Endodermal cell (in vitro differentiated cells): Measurements from ENCODE around the gene MAPK1IP1L. TPM values are rescaled to one million over a fixed set of nuclear protein-coding genes. Genes with fewer than 3 reads are reported as not detected.

Experiments used
- DNase-seq: peaks from one replicate; pipeline ENCODE4 v3.0.0-alpha.2; 2017
- H3K27ac ChIP-seq: 2 replicates; pipeline ENCODE4 v1.5.1; 2013; ENCODE audit warnings: mild to moderate bottlenecking, low read depth, low read length, moderate library complexity
- H3K27me3 ChIP-seq: 2 replicates; pipeline ENCODE4 v1.6.1; 2013; ENCODE audit warnings: mild to moderate bottlenecking, low read length, moderate library complexity; ENCODE audit not compliant: insufficient read depth, control insufficient read depth, poor library complexity, severe bottlenecking
- H3K36me3 ChIP-seq: 2 replicates; pipeline ENCODE4 v1.7.0; 2013; ENCODE audit warnings: mild to moderate bottlenecking, low read length, moderate library complexity; ENCODE audit not compliant: control insufficient read depth, insufficient read depth
- H3K4me1 ChIP-seq: one replicate; pipeline ENCODE4 v1.7.0; 2013; ENCODE audit warnings: low read length; ENCODE audit not compliant: control insufficient read depth, insufficient read depth
- H3K4me3 ChIP-seq: 2 replicates; pipeline ENCODE4 v1.5.1; 2013; ENCODE audit warnings: mild to moderate bottlenecking, low read length, moderate library complexity
- H3K9ac ChIP-seq: 2 replicates; pipeline ENCODE4 v1.6.1; 2013; ENCODE audit warnings: mild to moderate bottlenecking, low read length, moderate library complexity; ENCODE audit not compliant: poor library complexity, severe bottlenecking; ENCODE audit errors: extremely low read depth
- H3K9me3 ChIP-seq: 2 replicates; pipeline ENCODE4 v1.6.1; 2013; ENCODE audit warnings: mild to moderate bottlenecking, low read length, moderate library complexity; ENCODE audit not compliant: control insufficient read depth
- H3K27ac Mint-ChIP-seq: 2 replicates; pipeline ENCODE4 v1.8.0; 2020; ENCODE audit warnings: mixed read lengths
- H3K27me3 Mint-ChIP-seq: 2 replicates; pipeline ENCODE4 v1.8.0; 2021; ENCODE audit warnings: mild to moderate bottlenecking, mixed read lengths; ENCODE audit not compliant: insufficient read depth
- H3K36me3 Mint-ChIP-seq: 2 replicates; pipeline ENCODE4 v1.8.0; 2020; ENCODE audit warnings: low read depth, mixed read lengths
- H3K4me1 Mint-ChIP-seq: 2 replicates; pipeline ENCODE4 v1.8.0; 2020; ENCODE audit warnings: mixed read lengths
- H3K4me3 Mint-ChIP-seq: 2 replicates; pipeline ENCODE4 v1.8.0; 2020; ENCODE audit warnings: mild to moderate bottlenecking, moderate library complexity, mixed read lengths
- H3K9me3 Mint-ChIP-seq: 2 replicates; pipeline ENCODE4 v1.8.0; 2020; ENCODE audit warnings: mild to moderate bottlenecking, mixed read lengths
- CTCF ChIP-seq: fragments of 200-600 bp; sonication (generic); conservative IDR thresholded peaks from 2 replicates; pipeline ENCODE4 v1.5.0; 2021; ENCODE audit warnings: antibody characterized with exemption, mild to moderate bottlenecking
- WGBS, 2 experiments: methylation state at CpG; one replicate each; pipeline versions ENCODE4 v1.1.5 to v1.1.7; 2013; ENCODE audit warnings: missing lambda C conversion rate in 2 of 2, mixed read lengths in 1 of 2; ENCODE audit not compliant: insufficient coverage in 1 of 2, insufficient read length in 1 of 2; 5-methylcytosine and 5-hydroxymethylcytosine counted together
- total RNA-seq, 2 donors: library from RNA; stranded (reverse); fragmentation: NEBNext Ultra II Directional in 1 of 2; extraction: Animal tissue kit (Norgen Biotek cat#: 25700) in 1 of 2; gene quantifications; 2 replicates in 1 of 2; 3 replicates in 1 of 2; pipeline ENCODE4 v1.2.1, GENCODE V29; 2021

Gene MAPK1IP1L
- total RNA-seq, 2 donors from 2014 or later: 122 to 153 TPM

GRCh38 chr14:55084401-55085059 is 33.1 kb downstream of the MAPK1IP1L start:
- Histone ChIP-seq H3K27ac (no peak overlapping the region), H3K36me3 (no peaks in the 10 kb centered on the region), H3K27me3 (peaks cover 6% of the 10 kb centered on the region), H3K4me3 (no peak overlapping the region), H3K4me1 (no peaks in the 10 kb centered on the region), H3K9ac (no peak overlapping the region), H3K9me3 (no peaks in the 10 kb centered on the region)
- TF ChIP-seq CTCF: no peak
- H3K27me3 Mint-ChIP-seq: no peaks in the 10 kb centered on the region
- H3K27ac Mint-ChIP-seq: no peak overlapping the region
- no peak for DNase-seq
- H3K4me1 Mint-ChIP-seq: no peaks in the 10 kb centered on the region
- no peaks in the 10 kb centered on the region for H3K36me3 Mint-ChIP-seq
- H3K4me3 Mint-ChIP-seq: no peak overlapping the region
- no peaks in the 10 kb centered on the region for H3K9me3 Mint-ChIP-seq

GRCh38 chr14:55085060-55085660 is 33.7 kb downstream of the MAPK1IP1L start:
- Mint-ChIP-seq H3K27ac (no peak overlapping the region), H3K4me1 (no peaks in the 10 kb centered on the region), H3K4me3 (no peak overlapping the region), H3K9me3 (no peaks in the 10 kb centered on the region), H3K36me3 (no peaks in the 10 kb centered on the region), H3K27me3 (no peaks in the 10 kb centered on the region)
- no peak for TF ChIP-seq CTCF
- peaks cover 6% of the 10 kb centered on the region for H3K27me3 ChIP-seq
- WGBS, 2 experiments: 83 to 94% methylated on average over 3 to 4 of the region's 4 CpGs
- no peak for DNase-seq
- no peak overlapping the region for H3K4me3 ChIP-seq
- H3K9ac ChIP-seq: no peak overlapping the region
- no peaks in the 10 kb centered on the region for H3K9me3 ChIP-seq
- no peak overlapping the region for H3K27ac ChIP-seq
- H3K4me1 ChIP-seq: no peaks in the 10 kb centered on the region
- H3K36me3 ChIP-seq: no peaks in the 10 kb centered on the region

- no peaks in the 10 kb centered on the region for H3K4me1 Mint-ChIP-seq
- WGBS, 2 experiments: 92 to 96% methylated on average over 6 to 9 of the region's 9 CpGs
- no peaks in the 10 kb centered on the region for H3K36me3 ChIP-seq
- no peak overlapping the region for H3K4me3 Mint-ChIP-seq
- no peaks in the 10 kb centered on the region for H3K27me3 Mint-ChIP-seq
- H3K9me3 Mint-ChIP-seq: no peaks in the 10 kb centered on the region
- H3K27ac ChIP-seq: no peak overlapping the region
- DNase-seq: no peak
- no peak for TF ChIP-seq CTCF
- no peaks in the 10 kb centered on the region for H3K9me3 ChIP-seq
- H3K4me3 ChIP-seq: no peak overlapping the region
- H3K27me3 ChIP-seq: peaks cover 6% of the 10 kb centered on the region
- no peaks in the 10 kb centered on the region for H3K4me1 ChIP-seq
- no peak overlapping the region for H3K27ac Mint-ChIP-seq
- no peak overlapping the region for H3K9ac ChIP-seq
- H3K36me3 Mint-ChIP-seq: no peaks in the 10 kb centered on the region
Measured at GRCh38 chr14:55086938-55087337, 35.5 kb downstream of the MAPK1IP1L start.
